Activated naive CD4-positive, alpha-beta T cell treated with Interleukin-2 at 50 U/mL for 16 hours (primary cell): Measurements from ENCODE around the gene COL5A2.

Source experiments
- DNase-seq: peaks from one replicate; pipeline ENCODE4 v3.0.0-alpha.2; 2020

Gene COL5A2

DNA sequence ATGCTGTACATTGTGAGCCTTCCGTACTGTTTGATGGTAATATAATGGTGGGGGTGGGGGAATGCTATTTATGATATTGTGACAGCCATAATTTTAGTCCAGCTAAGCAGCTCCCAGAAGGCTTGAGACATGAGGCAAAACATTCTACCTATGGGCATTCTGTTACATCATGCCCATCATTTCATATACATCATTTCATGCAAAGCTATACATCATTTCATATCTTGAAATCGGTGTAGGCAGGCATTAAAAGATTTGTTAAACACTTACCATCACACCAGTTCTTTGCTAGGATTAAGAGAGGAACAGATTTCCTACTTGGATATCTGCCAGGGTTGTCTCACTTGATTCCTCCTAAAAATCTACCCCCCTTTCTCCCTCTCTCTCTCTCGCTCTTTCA, 84.5 kb downstream of the COL5A2 start:
- no peak for DNase-seq

GRCh38 chr2:189092936-189093335, 86.6 kb downstream of the COL5A2 start:
- no peak for DNase-seq

GRCh38 chr2:189091253-189091652, 88.3 kb downstream of the COL5A2 start:
- DNase-seq, result no peak

GRCh38 chr2:189088591-189089205, 90.9 kb downstream of the COL5A2 start:
- no peak for DNase-seq

GRCh38 chr2:189086710-189087109, 92.9 kb downstream of the COL5A2 start:
- no peak for DNase-seq

GRCh38 chr2:189086250-189086649, 93.3 kb downstream of the COL5A2 start:
- no peak for DNase-seq

- no peak for DNase-seq
Observed at GRCh38 chr2:189083606-189084005, 96.0 kb downstream of the COL5A2 start.

- no peak for DNase-seq
Observed at GRCh38 chr2:189083106-189083505, 96.5 kb downstream of the COL5A2 start.

DNA sequence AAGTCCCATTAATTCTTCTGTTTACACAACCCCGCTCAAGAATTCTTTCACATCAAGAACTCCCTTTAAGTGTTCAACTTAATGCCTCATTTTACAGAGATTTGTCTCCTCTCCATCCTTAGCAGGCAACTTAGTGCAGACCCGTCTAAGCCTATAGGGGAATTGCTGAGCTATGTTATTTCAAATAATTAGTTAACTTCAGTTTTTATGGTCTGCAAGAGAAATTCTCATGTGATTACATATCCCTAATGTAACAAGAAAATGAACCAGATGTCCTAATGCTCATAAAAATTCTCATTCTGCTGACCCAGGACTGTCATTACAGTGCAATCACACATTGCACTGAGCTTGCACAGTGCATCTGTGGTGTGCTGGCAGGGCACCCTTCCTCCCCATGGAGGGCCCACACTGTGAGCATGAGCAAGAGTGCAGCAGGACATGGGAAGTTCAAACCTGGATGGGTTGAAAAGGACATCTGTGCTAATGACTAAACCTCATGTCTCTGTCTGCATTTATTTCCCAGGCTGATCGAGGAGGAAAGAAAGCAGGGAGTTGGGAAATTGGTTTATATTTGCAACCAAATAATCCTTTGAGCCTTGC, 97.1 kb downstream of the COL5A2 start:
- DNase-seq, result no peak

DNA sequence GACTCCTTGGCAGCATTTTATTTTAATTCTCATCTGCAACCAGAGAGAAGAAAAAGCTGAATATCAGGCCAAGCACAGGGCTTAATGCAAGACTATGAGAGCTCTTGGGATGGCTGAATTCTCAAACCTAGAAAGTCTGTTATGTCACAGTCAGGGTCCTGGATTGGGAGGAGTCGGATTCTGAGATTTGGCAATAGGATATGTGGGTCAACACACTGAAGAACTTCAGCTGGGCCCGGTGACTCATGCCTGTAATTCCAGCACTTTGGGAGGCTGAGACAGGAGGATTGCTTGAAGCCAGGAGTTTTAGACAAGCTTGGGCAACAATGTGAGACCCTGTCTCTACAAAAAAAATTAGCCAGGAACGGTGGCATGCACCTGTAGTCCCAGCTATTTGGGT, 103.0 kb downstream of the COL5A2 start:
- no peak for DNase-seq

GRCh38 chr2:189076120-189076519, 103.4 kb downstream of the COL5A2 start:
- no peak for DNase-seq

GRCh38 chr2:189074506-189074905, 105.1 kb downstream of the COL5A2 start:
- no peak for DNase-seq

DNA sequence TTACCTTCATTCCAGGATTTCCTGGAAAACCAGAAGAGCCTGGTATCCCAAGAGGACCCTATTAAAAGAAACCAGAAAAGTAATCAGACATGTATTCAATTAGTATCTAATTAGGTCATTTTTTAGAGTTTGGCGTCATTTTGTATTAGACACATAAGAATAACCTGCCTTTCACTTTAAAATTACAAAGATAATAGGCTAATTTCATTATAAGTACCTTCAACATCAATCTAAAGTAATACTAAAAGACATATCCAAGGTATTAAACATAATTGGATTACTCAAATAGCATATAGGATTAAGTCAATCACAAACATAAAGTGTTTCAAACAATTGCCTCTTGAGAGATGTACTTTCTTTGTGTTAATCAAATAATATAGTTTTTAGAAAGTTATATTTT, 107.5 kb downstream of the COL5A2 start:
- no peak for DNase-seq

DNA sequence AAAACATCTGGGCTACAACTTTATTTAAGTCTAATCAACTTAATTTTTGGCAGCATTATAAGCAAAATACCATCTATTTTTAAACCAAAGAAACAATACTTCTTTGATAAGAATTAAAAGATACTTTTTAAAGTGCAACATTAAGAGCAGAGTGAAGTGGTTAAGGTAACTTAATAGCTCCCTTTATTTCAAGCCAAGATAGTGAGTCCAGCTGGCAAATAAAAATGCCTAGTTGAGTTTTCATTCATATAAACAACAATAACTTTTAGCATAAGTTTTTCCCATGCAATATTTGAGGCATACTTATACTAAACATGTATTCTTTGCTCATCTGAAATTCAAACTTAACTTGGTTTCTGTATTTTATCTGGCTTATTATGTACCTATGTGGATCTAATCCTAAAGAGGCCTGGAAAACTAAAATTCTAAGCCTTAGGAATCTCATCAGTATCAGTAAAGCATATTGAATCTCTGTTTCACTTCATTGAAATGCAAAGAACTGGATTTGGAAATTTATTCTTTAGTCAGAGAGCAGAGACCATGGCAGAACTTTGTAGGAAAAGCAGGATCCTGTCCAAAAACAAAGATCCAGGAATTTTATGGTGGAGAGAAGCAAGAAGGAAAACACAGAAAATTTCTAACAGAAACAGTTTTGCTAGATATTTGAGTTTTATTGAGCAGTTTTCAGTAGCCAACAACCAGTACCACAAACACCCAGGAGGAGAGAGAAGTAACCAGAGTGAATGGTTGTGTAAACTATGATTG, 109.5 kb downstream of the COL5A2 start:
- DNase-seq, result no peak

DNA sequence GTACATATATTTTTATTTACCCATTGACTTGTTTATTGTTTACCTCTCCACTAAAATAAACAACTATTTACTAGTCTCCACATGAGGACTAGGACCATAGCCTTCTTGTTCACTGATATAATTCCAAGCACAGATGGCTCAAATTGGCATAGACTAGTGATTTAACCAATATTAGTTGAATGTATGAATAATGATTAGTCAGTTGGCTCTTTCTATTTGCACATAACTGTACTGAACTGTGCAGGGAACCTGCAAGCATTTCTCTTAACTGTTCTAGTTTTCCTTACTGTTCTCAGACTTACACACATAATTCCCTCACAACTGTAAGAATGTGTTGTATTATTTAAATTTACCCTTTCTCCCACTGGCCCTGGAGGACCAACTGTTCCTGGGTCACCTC, 113.5 kb downstream of the COL5A2 start:
- DNase-seq, result no peak

DNA sequence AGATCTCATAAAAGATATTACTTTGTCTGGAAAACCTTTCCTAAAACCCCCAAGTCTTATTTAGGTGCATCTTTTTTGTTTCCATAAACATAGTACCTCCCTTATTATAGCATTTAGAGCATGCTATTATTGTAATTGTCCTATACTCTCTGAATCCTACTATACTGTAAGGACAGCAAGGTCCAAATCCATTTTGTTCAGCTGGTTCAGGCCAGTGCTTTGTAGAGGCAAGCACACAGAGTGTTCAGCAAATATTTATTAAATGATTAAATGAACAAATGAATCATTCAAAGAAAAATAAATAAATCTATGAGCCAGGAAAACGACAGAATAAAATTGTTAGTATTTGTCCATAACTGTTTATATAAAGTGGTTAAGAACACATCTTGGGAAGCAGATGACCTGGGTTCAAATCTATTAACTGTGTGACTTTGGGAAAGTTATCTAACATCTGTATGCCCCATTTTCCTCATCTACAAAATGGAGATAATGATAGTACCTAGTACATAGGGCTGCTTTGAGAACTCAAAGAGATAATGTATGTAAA, 119.4 kb downstream of the COL5A2 start:
- no peak for DNase-seq

DNA sequence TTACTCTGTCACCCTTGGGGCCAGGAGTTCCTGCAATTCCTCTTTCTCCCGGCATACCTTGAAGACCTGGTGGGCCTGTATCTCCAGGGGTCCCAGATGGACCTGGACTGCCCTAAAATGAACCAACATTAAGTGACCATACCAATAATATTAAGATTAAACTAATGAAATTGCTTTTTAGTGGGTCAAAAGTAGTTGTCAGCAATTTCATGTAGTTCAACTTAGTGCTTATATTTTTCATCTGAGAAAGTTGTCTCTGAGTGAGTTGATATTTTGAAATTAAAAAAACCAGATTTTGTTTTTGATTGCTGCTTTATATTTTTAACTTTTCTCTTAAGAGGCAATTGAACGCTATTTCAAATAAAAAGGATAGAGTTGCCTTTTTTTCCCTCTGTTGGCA, 122.2 kb downstream of the COL5A2 start:
- DNase-seq, result no peak

GRCh38 chr2:189056200-189057106, 123.1 kb downstream of the COL5A2 start:
- no peak for DNase-seq

DNA sequence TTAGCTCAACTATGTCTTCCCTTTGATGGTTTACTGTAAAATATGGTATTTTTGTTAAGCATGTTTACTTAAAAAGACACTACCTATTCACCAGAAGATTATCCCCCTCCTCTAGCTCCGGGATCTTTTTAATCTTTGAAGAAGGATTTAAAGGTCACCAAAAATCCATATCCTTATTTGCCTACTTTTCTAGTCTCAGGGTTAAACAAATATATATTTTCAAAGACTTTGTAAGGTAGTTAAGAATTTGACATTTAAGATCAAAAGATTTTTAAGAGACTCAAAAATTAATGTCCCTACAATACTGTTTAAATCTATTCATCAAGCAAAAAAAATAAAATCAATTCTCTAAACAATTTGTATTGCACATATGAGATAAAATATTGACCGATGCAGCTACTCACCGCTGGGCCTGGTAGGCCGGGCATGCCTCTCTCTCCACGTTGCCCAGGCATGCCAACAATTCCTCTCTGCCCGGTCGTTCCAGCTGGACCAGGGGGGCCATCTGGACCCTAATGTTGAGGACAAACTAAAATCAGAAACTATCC, 129.3 kb downstream of the COL5A2 start:
- no peak for DNase-seq

GRCh38 chr2:189049709-189050164, 129.8 kb downstream of the COL5A2 start:
- DNase-seq, result no peak

DNA sequence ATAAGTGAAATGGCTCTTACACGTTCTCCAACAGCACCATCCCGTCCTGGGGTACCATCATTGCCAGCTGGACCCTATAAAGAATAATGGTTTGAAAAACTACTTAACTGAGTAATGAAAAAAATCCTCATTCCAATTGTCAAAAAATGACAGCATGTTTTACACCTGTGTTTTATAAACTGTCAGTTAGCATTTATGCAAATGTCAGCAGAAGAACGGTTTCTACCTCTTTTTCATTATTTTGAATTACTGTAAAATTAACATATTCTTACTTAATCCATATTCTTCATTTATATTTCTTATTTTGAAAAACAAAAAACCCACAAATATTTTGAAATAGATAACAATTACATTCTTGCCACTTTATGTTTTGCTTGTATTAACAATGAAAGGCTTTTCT, 131.4 kb downstream of the COL5A2 start:
- no peak for DNase-seq

GRCh38 chr2:189047171-189047888, 132.2 kb downstream of the COL5A2 start:
- DNase-seq, result no peak
